Measurements from ENCODE around the gene AWAT1.
"Not testable (repeated sequence)": the region's sequence is repeated elsewhere in the genome, so short reads cannot be mapped to it uniquely, and the experiment has no call there.

AWAT1 gene

GRCh38 chrX:70262952-70263567 is 28.6 kb downstream of the AWAT1 start:
- peak; percentile 22 for DNase-seq

- no peak for DNase-seq
Measured at GRCh38 chrX:70264784-70265183, 30.3 kb downstream of the AWAT1 start.

DNA sequence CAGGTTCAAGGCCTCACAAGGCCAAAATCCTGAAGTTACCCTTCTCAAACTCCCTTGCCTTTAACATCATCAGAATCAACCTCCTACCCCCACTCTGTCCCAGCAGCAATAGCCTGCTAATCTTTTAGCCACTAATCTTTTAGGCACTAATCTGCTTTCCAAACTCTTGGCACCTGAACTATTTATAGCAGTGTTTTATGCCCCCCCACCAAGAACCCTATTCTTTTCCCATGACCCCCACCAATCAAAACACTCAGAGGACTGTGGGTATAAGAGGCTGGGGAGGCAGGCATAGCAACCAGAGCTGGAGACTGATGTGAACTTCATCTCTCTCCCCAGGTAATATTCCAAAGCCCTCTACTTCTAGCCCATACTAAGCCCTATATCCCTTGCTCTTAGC is 33.6 kb downstream of the AWAT1 start, which contains the start of gene ARR3:
TSS of gene ARR3 (plus strand) at position 301 of the 400 bp plus-strand sequence. CDS start 1,052 bp downstream, outside the sequence.
- no peak for DNase-seq

DNA sequence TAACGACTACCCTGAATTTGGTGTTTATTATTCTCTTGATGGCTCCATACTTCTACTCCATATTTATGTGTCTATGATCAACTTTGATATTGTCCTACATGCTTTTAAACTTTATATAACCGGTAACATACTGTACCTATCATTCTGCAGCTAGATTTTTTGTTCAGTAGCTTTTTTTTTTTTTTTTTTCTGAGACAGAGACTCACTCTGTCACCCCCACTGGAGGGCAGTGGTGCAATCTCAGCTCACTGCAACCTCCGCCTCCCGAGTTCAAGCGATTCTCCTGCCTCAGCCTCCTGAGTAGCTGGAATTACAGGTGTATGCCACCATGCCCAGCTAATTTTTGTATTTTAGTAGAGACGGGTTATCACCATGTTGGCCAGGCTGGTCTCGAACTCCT is 39.6 kb downstream of the AWAT1 start:
- not testable (repeated sequence) for DNase-seq

DNA sequence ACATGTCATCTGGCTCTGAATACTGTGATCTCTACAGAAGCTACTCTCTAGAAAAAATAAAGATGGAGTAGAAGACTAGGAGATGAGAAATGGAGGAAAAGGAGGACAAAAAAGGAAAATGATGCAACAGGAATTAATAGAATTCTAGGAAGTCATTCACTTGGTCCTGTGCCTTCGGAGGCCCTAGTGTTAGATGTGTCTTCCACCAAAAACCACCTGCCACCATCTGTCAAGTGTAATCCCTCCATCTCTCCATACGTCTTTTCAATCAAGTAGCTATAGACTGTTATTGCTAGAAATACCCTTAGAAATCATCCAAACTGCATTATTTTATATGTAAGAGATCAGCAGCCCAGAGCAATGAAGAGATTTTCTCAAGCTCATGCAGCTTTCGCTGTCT is 44.6 kb downstream of the AWAT1 start:
- no peak for DNase-seq

- no peak for DNase-seq
Measured at GRCh38 chrX:70280573-70280972, 46.1 kb downstream of the AWAT1 start.

DNA sequence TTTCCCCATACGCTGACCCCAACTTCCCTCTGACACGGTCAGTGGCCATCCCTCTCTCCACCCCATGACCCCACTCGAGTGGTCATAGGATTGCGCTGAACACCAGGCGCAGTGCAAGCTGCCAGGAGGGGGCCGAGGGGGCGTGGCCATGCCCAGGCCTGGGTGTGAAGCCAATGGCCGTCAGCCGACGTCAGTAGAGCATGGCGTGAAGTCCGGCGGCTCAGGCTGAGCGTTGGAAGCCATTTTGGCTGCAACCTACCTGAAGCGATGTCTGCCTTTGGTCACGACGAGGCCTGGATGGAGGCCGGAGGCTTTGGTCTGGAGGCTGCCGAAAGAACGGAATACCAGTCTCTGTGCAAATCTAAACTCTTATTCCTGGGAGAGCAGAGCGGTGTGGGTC is 47.5 kb downstream of the AWAT1 start, which contains the start of gene RAB41:
TSS of gene RAB41 (plus strand) at position 222 of the 400 bp plus-strand sequence. CDS start at position 268, 46 bp downstream.
- no peak for DNase-seq

GRCh38 chrX:70289168-70289792 is 54.8 kb downstream of the AWAT1 start:
- DNase-seq: no peak

Measured in NCI-H1092 treated with DMSO at 0.1 percent for 48 hours (cell line).